Measurements from ENCODE around the gene EEA1. TPM values are rescaled to one million over a fixed set of nuclear protein-coding genes. Genes with fewer than 3 reads are reported as not detected.

The EEA1 gene
- total and polyA plus RNA-seq, 2 of the 4 experiments (the other 2 are of a cell fraction), result 4.6 to 12.5 TPM

DNA sequence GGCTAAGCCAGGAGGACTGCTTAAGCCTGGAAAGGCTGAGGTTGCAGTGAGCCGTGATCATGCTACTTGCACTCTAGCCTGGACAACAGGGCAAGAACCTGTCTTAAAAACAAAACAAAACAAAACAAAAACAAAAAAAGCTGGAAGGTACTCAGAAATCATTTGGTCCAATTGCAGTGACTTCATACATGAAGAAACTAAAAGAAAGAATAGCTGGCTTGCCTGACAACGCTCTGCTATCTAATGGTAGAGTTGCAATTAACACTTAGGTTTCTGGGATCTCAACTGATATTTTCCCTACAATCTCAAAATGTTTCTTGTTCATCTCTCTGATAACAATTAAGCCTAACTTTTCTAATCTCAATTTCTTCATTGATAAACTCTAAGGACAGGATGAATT is 13.7 kb downstream of the EEA1 start:
- in situ Hi-C loops (cut with MboI; ENCODE audit: low sequenced_read_pairs) (no loop called here), intact Hi-C loops (cut with micrococcal nuclease) (no loop called here), dilution Hi-C loops (cut with HindIII; ENCODE audit: low sequenced_read_pairs, unreplicated experiment) (no loop called here)
- Histone ChIP-seq H3K27me3 (ENCODE audit: control insufficient read depth, insufficient read depth, low read length) (no peaks in the 10 kb centered on the region), H2AFZ (replicated peaks; ENCODE audit: low read length, poor library complexity) (no peak overlapping the region), H4K8ac (ENCODE audit: low read depth in 2 of 2, low read length in 2 of 2) (no peak overlapping the region), H3K9me3 (ENCODE audit: control insufficient read depth, insufficient read depth, low read length) (no peaks in the 10 kb centered on the region), H3K18ac (ENCODE audit: low read depth, low read length) (no peak overlapping the region), H2BK15ac (ENCODE audit: low read depth, low read length) (no peak overlapping the region), H3K4me3 (ENCODE audit: insufficient read depth, low read depth, low read length) (no peak overlapping the region), H2BK120ac (ENCODE audit: low read depth, low read length) (no peak overlapping the region), H4K91ac (ENCODE audit: insufficient read depth, low read depth, low read length) (no peak overlapping the region), H2BK5ac (ENCODE audit: low read depth, low read length, poor library complexity, severe bottlenecking) (no peak overlapping the region), H3K4me1 (ENCODE audit: control insufficient read depth, insufficient read depth, low read length) (peaks cover 2% of the 10 kb centered on the region; the same call in 1 of the 2 replicates), H2AK5ac (ENCODE audit: low read depth, low read length) (no peak overlapping the region), H3K4ac (ENCODE audit: low read depth, low read length) (no peak overlapping the region), H4K20me1 (ENCODE audit: insufficient read depth, low read length) (peaks cover 25% of the 10 kb centered on the region), H3K79me1 (ENCODE audit: low read depth in 1 of 2, low read length in 2 of 2) (peaks cover 18 to 44% of the 10 kb centered on the region in 2 experiments), H3K36me3 (ENCODE audit: control insufficient read depth, insufficient read depth, low read length) (no peaks in the 10 kb centered on the region), H4K5ac (ENCODE audit: low read depth, low read length) (no peak overlapping the region), H3K9ac (ENCODE audit: low read depth, low read length) (no peak overlapping the region), H3K14ac (replicated peaks; ENCODE audit: low read depth, low read length) (no peak overlapping the region), H3K27ac (ENCODE audit: insufficient read depth, low read length) (no peak overlapping the region), H3K9me1 (ENCODE audit: insufficient read depth, low read length) (peaks cover 5% of the 10 kb centered on the region; the same call in 1 of the 2 replicates), H2AK9ac (replicated peaks; ENCODE audit: low read depth, low read length, poor library complexity) (no peak overlapping the region), H2BK20ac (ENCODE audit: low read depth, low read length) (no peak overlapping the region), H3K23ac (ENCODE audit: low read depth, low read length) (no peak overlapping the region), H3K56ac (ENCODE audit: extremely low read depth, insufficient read depth, low read length) (no peak overlapping the region), H3K4me2 (ENCODE audit: low read depth, low read length) (no peak overlapping the region)
- TF ChIP-seq CEBPB (IDR thresholded peaks at IDR 0.05; ENCODE audit: low read depth, low read length) (no peak), RCOR1 (IDR thresholded peaks at IDR 0.05; ENCODE audit: insufficient replicate concordance, low read length) (no peak), USF2 (IDR thresholded peaks at IDR 0.05; ENCODE audit: low read depth, low read length) (no peak), MAFK (IDR thresholded peaks at IDR 0.05; ENCODE audit: low read depth, low read length) (no peak), POLR2A (IDR thresholded peaks at IDR 0.05; ENCODE audit: low read depth, low read length) (no peak), ELK1 (IDR thresholded peaks at IDR 0.05; ENCODE audit: borderline replicate concordance, low read depth, low read length) (no peak), MAZ (IDR thresholded peaks at IDR 0.05; ENCODE audit: borderline replicate concordance, low read depth, low read length) (no peak), RFX5 (IDR thresholded peaks at IDR 0.05; ENCODE audit: low read depth, low read length) (no peak), NFE2L2 (IDR thresholded peaks at IDR 0.05; ENCODE audit: low read depth, low read length) (no peak), CHD1 (IDR thresholded peaks at IDR 0.05; ENCODE audit: low read depth, low read length) (no peak), MXI1 (IDR thresholded peaks at IDR 0.05; ENCODE audit: borderline replicate concordance, low read depth, low read length) (no peak), SMC3 (IDR thresholded peaks at IDR 0.05; ENCODE audit: low read depth, low read length) (no peak)
- TF ChIP-seq, protein P1, sequence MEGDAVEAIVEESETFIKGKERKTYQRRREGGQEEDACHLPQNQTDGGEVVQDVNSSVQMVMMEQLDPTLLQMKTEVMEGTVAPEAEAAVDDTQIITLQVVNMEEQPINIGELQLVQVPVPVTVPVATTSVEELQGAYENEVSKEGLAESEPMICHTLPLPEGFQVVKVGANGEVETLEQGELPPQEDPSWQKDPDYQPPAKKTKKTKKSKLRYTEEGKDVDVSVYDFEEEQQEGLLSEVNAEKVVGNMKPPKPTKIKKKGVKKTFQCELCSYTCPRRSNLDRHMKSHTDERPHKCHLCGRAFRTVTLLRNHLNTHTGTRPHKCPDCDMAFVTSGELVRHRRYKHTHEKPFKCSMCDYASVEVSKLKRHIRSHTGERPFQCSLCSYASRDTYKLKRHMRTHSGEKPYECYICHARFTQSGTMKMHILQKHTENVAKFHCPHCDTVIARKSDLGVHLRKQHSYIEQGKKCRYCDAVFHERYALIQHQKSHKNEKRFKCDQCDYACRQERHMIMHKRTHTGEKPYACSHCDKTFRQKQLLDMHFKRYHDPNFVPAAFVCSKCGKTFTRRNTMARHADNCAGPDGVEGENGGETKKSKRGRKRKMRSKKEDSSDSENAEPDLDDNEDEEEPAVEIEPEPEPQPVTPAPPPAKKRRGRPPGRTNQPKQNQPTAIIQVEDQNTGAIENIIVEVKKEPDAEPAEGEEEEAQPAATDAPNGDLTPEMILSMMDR (conservative IDR thresholded peaks at IDR 0.05; ENCODE audit: low read depth, low read length), result no peak
- ChIA-PET POLR2A (ENCODE audit: unreplicated experiment) (no interaction called here), CTCF (interaction anchor here (0.6 kb wide), 1 partner anchor 29 kb away, joined by 6 read pairs; no protein-coding TSS in a partner anchor)
- no TSS peak for BruUV-seq (replicated peaks)
- ATAC-seq (ENCODE audit: low read depth) (no peak), DNase-seq (no peak)
- WGBS, 2 experiments (ENCODE audit: extremely low coverage in 2 of 2, insufficient read length in 1 of 2), result no CpG with 5 or more reads among the region's 2 CpGs
